GM12865 (cell line): ENCODE measurements around the gene RNF145.

Experiments used
- DNase-seq: peaks from one replicate; pipeline ENCODE4 v3.0.0; 2010; ENCODE audit warnings: low read depth
- H3K4me3 ChIP-seq: 2 replicates; pipeline ENCODE4 v1.5.1; 2011; ENCODE audit warnings: mild to moderate bottlenecking, low read depth, low read length, control low read depth
- CTCF ChIP-seq: IDR thresholded peaks from 2 replicates; pipeline ENCODE4 v1.5.1; 2011; ENCODE audit warnings: low read length, control low read depth, low read depth, inconsistent platforms; ENCODE audit not compliant: insufficient read depth; ENCODE audit errors: missing control alignments

Gene RNF145

GRCh38 chr5:159135896-159136531 lies 73.3 kb downstream of the RNF145 start:
- no peak for DNase-seq
- no peak overlapping the region for H3K4me3 ChIP-seq
- TF ChIP-seq CTCF = no peak

- DNase-seq = peak; percentile 74
- TF ChIP-seq CTCF = peak; percentile 56
- no peak overlapping the region for H3K4me3 ChIP-seq
Measured at GRCh38 chr5:159133041-159133741, 76.2 kb downstream of the RNF145 start.

GRCh38 chr5:159132429-159133040 lies 76.8 kb downstream of the RNF145 start:
- H3K4me3 ChIP-seq = no peak overlapping the region
- DNase-seq = no peak
- TF ChIP-seq CTCF = no peak

- DNase-seq = no peak
- no peak for TF ChIP-seq CTCF
- H3K4me3 ChIP-seq = no peak overlapping the region
Measured at GRCh38 chr5:159131951-159132350, 77.4 kb downstream of the RNF145 start.

- no peak for TF ChIP-seq CTCF
- no peak for DNase-seq
Measured at GRCh38 chr5:159130871-159131270, 78.5 kb downstream of the RNF145 start.

GRCh38 chr5:159128070-159128541 lies 81.2 kb downstream of the RNF145 start:
- no peak overlapping the region for H3K4me3 ChIP-seq
- no peak for DNase-seq
- no peak for TF ChIP-seq CTCF

More at GRCh38 chr5:159130871-159131270, 78.5 kb downstream of the RNF145 start:
- H3K4me3 ChIP-seq = no peak overlapping the region
